ENCODE results near the gene HMX1.

DNA sequence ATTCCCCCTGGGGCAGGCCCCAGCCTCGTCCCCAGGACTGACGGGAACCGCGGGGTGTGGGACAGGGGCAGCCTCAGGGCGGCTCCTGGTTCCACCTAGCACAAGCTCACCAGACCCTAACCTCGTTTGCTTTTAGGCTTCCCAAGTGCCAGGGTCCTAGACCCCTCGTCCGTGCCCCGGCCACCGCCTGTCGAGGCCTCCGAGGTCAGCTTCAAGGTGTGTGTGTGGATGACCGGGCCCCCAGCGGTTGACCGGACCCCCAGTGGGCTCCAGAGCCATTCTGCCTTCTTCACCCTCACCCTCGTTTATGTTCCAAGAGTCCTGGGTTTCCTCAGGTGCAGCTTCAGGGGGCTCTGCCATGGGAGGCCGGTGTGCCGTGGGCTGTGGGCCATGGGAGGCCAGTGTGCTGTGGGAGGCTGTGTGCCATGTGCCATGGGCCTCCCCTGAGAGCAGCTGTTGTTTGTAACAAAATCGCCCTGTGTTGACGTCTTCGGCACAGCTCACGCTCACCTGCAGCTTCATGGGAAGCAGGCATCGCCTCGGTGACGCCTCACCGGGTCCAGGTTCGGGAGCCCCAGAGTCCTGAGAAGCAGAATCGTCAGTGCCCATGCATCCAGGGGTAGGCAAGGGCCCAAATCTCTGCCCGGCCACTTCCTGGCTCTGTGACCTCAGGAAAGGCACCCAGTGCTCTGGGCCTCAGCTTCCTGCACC is 43.0 kb upstream of the HMX1 start:
- TF ChIP-seq POLR2A (IDR thresholded peaks at IDR 0.05), result no peak
- TF ChIP-seq, protein P1, sequence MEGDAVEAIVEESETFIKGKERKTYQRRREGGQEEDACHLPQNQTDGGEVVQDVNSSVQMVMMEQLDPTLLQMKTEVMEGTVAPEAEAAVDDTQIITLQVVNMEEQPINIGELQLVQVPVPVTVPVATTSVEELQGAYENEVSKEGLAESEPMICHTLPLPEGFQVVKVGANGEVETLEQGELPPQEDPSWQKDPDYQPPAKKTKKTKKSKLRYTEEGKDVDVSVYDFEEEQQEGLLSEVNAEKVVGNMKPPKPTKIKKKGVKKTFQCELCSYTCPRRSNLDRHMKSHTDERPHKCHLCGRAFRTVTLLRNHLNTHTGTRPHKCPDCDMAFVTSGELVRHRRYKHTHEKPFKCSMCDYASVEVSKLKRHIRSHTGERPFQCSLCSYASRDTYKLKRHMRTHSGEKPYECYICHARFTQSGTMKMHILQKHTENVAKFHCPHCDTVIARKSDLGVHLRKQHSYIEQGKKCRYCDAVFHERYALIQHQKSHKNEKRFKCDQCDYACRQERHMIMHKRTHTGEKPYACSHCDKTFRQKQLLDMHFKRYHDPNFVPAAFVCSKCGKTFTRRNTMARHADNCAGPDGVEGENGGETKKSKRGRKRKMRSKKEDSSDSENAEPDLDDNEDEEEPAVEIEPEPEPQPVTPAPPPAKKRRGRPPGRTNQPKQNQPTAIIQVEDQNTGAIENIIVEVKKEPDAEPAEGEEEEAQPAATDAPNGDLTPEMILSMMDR (IDR thresholded peaks at IDR 0.05), result no peak
